ENCODE data around the gene ZFP36L2. TPM values are rescaled to one million over a fixed set of nuclear protein-coding genes. Genes with fewer than 3 reads are reported as not detected.

The ZFP36L2 gene
- total RNA-seq, 4 donors from 2014 or later: 146 to 287 (median 172) TPM

- no peaks in the 10 kb centered on the region for H3K9me3 ChIP-seq
- intact Hi-C loops (cut with DNase I): no loop called here
- no peaks in the 10 kb centered on the region for H3K27me3 ChIP-seq
- 92 to 93% methylated on average over 5 of the region's 5 CpGs for WGBS, 2 donors
- peak overlapping the region; percentile 75 to 90 (median 79) for H3K27ac ChIP-seq
- no peaks in the 10 kb centered on the region for H3K36me3 ChIP-seq
- H3K4me3 ChIP-seq (replicated peaks in 1 of 3): no peak overlapping the region
- H3K4me1 ChIP-seq: peaks cover 48 to 49% of the 10 kb centered on the region in 2 donors
- DNase-seq: no peak
- TF ChIP-seq, protein P1, sequence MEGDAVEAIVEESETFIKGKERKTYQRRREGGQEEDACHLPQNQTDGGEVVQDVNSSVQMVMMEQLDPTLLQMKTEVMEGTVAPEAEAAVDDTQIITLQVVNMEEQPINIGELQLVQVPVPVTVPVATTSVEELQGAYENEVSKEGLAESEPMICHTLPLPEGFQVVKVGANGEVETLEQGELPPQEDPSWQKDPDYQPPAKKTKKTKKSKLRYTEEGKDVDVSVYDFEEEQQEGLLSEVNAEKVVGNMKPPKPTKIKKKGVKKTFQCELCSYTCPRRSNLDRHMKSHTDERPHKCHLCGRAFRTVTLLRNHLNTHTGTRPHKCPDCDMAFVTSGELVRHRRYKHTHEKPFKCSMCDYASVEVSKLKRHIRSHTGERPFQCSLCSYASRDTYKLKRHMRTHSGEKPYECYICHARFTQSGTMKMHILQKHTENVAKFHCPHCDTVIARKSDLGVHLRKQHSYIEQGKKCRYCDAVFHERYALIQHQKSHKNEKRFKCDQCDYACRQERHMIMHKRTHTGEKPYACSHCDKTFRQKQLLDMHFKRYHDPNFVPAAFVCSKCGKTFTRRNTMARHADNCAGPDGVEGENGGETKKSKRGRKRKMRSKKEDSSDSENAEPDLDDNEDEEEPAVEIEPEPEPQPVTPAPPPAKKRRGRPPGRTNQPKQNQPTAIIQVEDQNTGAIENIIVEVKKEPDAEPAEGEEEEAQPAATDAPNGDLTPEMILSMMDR (IDR thresholded peaks at IDR 0.05): no peak
- TF ChIP-seq POLR2A (IDR thresholded peaks at IDR 0.05): no peak
Measured at GRCh38 chr2:43254331-43254730, 27.9 kb upstream of the ZFP36L2 start.

- no peak for DNase-seq
- intact Hi-C loops (cut with DNase I): no loop called here
- 48 to 49% methylated on average over 5 of the region's 5 CpGs for WGBS, 2 donors
Measured at GRCh38 chr2:43251171-43251731, 24.8 kb upstream of the ZFP36L2 start.

DNA sequence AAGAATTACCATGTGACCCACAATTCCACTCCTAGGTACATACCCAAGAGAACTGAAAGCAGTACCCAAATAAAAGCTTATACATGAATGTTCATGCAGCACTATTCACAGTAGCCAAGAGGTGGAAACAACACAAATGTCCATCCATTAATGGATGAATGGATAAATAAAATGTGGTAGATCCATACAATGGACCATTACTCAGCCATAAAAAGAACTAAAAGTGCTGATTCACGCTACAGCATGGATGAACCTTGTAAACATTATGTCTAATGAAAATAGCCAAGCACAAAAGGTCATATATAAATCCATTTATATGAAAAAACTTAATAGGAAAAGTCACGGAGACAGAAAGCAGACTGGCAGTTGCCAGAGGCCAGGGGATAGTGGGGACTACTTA, 23.6 kb upstream of the ZFP36L2 start:
- Histone ChIP-seq H3K27me3 (no peaks in the 10 kb centered on the region), H3K9me3 (no peaks in the 10 kb centered on the region), H3K36me3 (no peaks in the 10 kb centered on the region), H3K4me1 (peaks cover 19 to 21% of the 10 kb centered on the region in 2 donors), H3K27ac (peak overlapping the region in 1 of 3 donors; percentile 91), H3K4me3 (replicated peaks in 1 of 3) (no peak overlapping the region)
- intact Hi-C loops (cut with DNase I): no loop called here
- TF ChIP-seq, protein P1 (IDR thresholded peaks at IDR 0.05): no peak
- TF ChIP-seq POLR2A (IDR thresholded peaks at IDR 0.05): no peak
- no peak for DNase-seq
- WGBS, 2 donors: 96 to 99% methylated on average over 2 of the region's 2 CpGs

More at GRCh38 chr2:43251171-43251731, 24.8 kb upstream of the ZFP36L2 start:
- TF ChIP-seq, protein P1 (IDR thresholded peaks at IDR 0.05): no peak
- TF ChIP-seq POLR2A (IDR thresholded peaks at IDR 0.05): peak in 1 of 2 donors; percentile 33
- peak overlapping the region; percentile 82 to 91 (median 90) for H3K27ac ChIP-seq
- no peaks in the 10 kb centered on the region for H3K27me3 ChIP-seq
- H3K4me3 ChIP-seq (replicated peaks in 1 of 3): no peak overlapping the region
- H3K9me3 ChIP-seq: no peaks in the 10 kb centered on the region
- no peaks in the 10 kb centered on the region for H3K36me3 ChIP-seq
- peaks cover 28 to 30% of the 10 kb centered on the region in 2 donors for H3K4me1 ChIP-seq

DNA sequence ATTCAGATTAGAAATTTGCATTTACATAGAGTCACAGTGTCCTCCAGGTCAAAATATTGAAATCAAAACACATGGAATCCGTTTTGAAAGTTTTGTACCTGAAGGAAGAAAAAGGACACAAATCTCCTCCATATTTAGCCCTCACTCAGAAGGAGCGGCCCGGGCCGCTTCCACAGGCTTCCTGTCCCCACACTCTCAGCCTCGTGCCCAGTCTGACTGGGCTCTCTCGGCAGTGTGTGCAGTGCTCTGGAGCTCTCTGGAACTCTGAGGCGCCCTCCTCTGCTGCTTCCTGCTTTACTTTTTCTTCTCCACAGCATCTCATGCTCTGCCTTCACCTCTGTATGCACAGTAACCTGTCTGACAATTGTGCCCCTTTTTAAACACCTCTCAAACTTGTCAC, 22.2 kb upstream of the ZFP36L2 start:
- Histone ChIP-seq H3K27ac (no peak overlapping the region), H3K9me3 (no peaks in the 10 kb centered on the region), H3K36me3 (no peaks in the 10 kb centered on the region), H3K27me3 (no peaks in the 10 kb centered on the region), H3K4me1 (peaks cover 22 to 24% of the 10 kb centered on the region in 2 donors), H3K4me3 (replicated peaks in 1 of 3) (no peak overlapping the region)
- intact Hi-C loops (cut with DNase I): no loop called here
- WGBS, 2 donors: 90 to 91% methylated on average over 7 of the region's 7 CpGs
- no peak for TF ChIP-seq POLR2A (IDR thresholded peaks at IDR 0.05)
- TF ChIP-seq, protein P1 (IDR thresholded peaks at IDR 0.05): no peak
- no peak for DNase-seq

GRCh38 chr2:43246641-43247040, 20.2 kb upstream of the ZFP36L2 start:
- Histone ChIP-seq H3K36me3 (no peaks in the 10 kb centered on the region), H3K4me1 (peaks cover 29 to 32% of the 10 kb centered on the region in 2 donors), H3K9me3 (no peaks in the 10 kb centered on the region), H3K4me3 (replicated peaks in 1 of 3) (no peak overlapping the region), H3K27ac (peak overlapping the region in 1 of 3 donors; percentile 8), H3K27me3 (no peaks in the 10 kb centered on the region)
- intact Hi-C loops (cut with DNase I): no loop called here
- 77 to 87% methylated on average over 3 of the region's 3 CpGs for WGBS, 2 donors
- no peak for TF ChIP-seq POLR2A (IDR thresholded peaks at IDR 0.05)
- TF ChIP-seq, protein P1 (IDR thresholded peaks at IDR 0.05): no peak
- DNase-seq: no peak

All from thyroid gland (tissue), 4 donors.